ENCODE results near the gene ECHS1. TPM values are rescaled to one million over a fixed set of nuclear protein-coding genes. Genes with fewer than 3 reads are reported as not detected.
"Not testable (repeated sequence)": the region's sequence is repeated elsewhere in the genome, so short reads cannot be mapped to it uniquely, and the experiment has no call there.

The ECHS1 gene
- total RNA-seq, 6 experiments from 2014 or later, result 105 to 137 (median 114) TPM

DNA sequence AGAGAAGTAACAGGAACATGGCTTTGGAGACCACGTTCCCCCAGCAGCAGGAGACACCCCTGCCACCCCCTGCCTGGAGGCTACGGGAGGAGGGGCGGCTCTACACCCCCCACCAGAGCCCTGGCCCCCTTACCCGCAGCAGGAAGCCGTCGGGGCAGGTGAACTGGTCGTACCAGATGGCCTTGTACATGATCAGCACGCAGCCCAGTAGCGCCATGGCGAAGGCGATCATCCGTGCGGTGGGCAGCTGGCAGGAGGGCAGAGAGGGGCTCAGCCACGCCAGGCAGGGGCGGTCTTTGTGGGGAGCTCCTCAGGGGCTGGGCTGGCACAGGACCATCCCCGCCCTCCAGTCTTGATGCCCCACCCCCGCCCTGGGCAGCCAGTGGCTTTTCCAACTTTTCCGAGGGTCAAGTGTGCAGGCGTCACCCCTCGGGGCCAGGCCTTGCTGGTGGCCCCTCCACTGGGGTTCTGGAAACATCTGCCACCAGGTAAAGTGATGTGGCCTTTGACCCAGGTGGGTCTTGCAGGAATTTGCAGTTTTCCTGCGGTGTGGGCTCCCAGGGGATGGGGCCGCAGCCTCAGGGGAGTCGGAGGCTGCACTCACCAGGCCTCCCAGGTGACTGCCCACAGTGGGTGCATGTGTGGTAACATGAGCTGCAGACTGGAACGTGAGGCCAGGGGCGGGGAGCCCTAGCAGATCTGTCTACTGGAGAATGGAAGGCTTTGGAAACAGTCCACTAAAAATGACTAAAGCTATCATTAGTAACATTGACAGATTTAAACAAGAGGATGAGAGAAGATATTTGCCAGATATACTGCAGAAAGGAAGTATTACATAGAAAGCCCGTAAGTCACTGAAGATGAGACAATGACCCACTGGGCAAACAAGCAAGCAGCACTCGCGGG is 46.2 kb downstream of the ECHS1 start:
- H3K27me3 Mint-ChIP-seq (ENCODE audit: insufficient read depth), result peaks cover 27% of the 10 kb centered on the region
- peaks cover 16% of the 10 kb centered on the region; the same call in 1 of the 2 replicates for H3K4me1 Mint-ChIP-seq (ENCODE audit: low read depth)
- no peak overlapping the region for H3K27ac Mint-ChIP-seq
- no peaks in the 10 kb centered on the region for H3K9me3 Mint-ChIP-seq
- no peak for DNase-seq
- H3K4me3 Mint-ChIP-seq, result no peak overlapping the region
- TF ChIP-seq CTCF (IDR thresholded peaks at IDR 0.05), result no peak
- H3K36me3 Mint-ChIP-seq (ENCODE audit: low read depth), result no peaks in the 10 kb centered on the region

DNA sequence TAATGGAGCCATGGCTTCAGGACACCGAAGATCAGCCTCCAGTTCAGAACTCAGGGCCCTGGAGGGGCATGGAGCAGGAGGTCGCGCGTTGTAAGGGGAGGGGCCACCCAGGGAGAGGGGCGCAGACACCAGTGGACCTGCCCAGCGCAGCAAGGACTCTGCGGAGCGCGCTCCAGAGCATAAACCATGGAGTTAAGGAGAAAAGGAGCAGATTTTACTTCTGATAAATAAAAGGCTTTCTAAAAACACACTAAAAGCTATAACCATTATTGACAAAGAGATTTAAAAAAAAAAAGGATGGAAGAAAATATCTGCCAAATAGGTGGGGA is 47.0 kb downstream of the ECHS1 start:
- no peak overlapping the region for H3K27ac Mint-ChIP-seq
- H3K4me3 Mint-ChIP-seq, result no peak overlapping the region
- no peaks in the 10 kb centered on the region for H3K36me3 Mint-ChIP-seq (ENCODE audit: low read depth)
- TF ChIP-seq CTCF (IDR thresholded peaks at IDR 0.05), result no peak
- peaks cover 20% of the 10 kb centered on the region for H3K27me3 Mint-ChIP-seq (ENCODE audit: insufficient read depth)
- no peak for DNase-seq
- peaks cover 3% of the 10 kb centered on the region; the same call in 1 of the 2 replicates for H3K9me3 Mint-ChIP-seq
- peaks cover 16% of the 10 kb centered on the region; the same call in 1 of the 2 replicates for H3K4me1 Mint-ChIP-seq (ENCODE audit: low read depth)

DNA sequence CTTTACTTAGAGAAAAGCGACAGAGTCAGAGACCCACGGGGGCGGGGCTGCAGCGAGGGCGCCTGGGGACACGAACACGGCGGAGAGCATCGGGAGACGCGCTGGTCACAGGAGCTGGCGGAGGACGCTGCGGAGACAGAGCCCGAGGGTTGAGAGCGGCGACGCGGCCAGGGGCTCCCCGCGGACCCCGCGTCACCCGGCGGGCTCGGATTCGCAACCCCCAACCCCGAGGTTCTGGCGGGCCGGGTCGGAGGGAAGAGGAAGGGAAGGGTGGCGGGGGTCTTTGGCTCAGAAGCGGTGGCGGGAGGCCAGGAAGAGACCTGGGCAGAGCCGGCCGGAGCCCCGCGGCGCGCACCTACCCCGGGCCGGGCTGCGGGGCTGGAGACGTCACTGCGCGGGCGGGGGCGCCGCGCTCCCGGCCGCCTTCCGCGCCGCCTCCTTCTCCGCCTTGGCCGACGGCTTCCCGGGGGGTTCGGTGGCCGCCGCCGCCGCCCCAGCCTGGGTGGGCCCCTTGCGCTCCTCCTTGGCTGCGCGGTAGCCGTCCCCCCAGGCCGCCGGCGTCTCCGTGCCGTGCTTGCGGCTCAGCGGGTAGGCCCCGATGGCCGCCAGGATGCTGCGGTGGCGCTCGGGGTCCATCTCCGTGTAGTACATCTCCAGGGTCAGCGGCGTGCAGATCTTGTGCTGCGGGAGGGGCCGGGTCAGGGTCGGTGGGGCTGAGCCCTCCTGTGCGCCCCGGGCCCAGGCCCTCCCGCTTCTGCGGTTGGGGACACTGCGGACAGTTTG is 47.5 kb downstream of the ECHS1 start:
- DNase-seq, result no peak
- TF ChIP-seq CTCF (IDR thresholded peaks at IDR 0.05), result no peak
- Mint-ChIP-seq H3K4me3 (peak overlapping the region; percentile 41; the same call in 1 of the 2 replicates), H3K4me1 (ENCODE audit: low read depth) (peaks cover 16% of the 10 kb centered on the region; the same call in 1 of the 2 replicates), H3K27me3 (ENCODE audit: insufficient read depth) (peaks cover 16% of the 10 kb centered on the region), H3K27ac (no peak overlapping the region), H3K9me3 (peaks cover 8% of the 10 kb centered on the region; the same call in 1 of the 2 replicates), H3K36me3 (ENCODE audit: low read depth) (no peaks in the 10 kb centered on the region)

GRCh38 chr10:133324857-133325260 is 48.3 kb downstream of the ECHS1 start:
- Mint-ChIP-seq H3K36me3 (ENCODE audit: low read depth) (no peaks in the 10 kb centered on the region), H3K9me3 (peaks cover 13% of the 10 kb centered on the region), H3K4me3 (no peak overlapping the region), H3K27ac (no peak overlapping the region), H3K4me1 (ENCODE audit: low read depth) (peaks cover 14% of the 10 kb centered on the region; the same call in 1 of the 2 replicates), H3K27me3 (ENCODE audit: insufficient read depth) (peaks cover 16% of the 10 kb centered on the region)
- TF ChIP-seq CTCF (IDR thresholded peaks at IDR 0.05), result no peak
- DNase-seq, result no peak

- Mint-ChIP-seq H3K4me1 (ENCODE audit: low read depth) (peaks cover 10% of the 10 kb centered on the region), H3K36me3 (ENCODE audit: low read depth) (no peaks in the 10 kb centered on the region), H3K4me3 (no peak overlapping the region), H3K27ac (no peak overlapping the region), H3K9me3 (peaks cover 15% of the 10 kb centered on the region), H3K27me3 (ENCODE audit: insufficient read depth) (peaks cover 14% of the 10 kb centered on the region)
- no peak for TF ChIP-seq CTCF (IDR thresholded peaks at IDR 0.05)
- DNase-seq, result peak; percentile 26
These were observed 48.9 kb downstream of the ECHS1 start for GRCh38 chr10:133324198-133324792.

DNA sequence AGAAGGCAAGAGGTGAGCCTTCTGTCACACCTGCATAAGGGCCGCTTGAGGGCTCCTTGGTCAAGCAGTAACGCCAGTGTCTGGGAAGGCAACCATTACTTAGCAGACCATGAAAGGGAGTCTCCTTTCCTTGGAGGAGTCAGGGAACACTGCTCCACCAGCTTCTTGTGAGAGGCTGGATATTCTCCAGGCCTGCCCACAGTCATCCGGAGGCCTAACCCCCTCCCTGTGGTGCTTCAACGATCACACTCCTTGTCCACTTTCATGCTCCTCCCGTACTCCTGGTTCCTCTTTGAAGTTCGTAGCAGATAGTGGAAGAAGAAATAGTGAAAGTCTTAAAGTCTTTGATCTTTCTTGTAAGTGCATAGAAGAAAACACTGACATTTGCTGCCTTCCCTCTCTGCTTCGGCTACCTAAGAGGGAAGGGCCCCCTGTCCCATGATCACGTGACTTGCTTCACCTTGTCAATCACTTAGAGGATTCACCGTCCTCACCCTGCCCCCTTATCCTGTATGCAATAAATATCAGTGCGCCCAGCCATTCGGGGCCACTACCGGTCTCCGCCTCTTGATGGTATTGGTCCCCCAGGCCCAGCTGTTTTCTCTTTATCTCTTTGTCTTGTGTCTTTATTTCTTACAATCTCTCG is 51.0 kb downstream of the ECHS1 start:
- DNase-seq; H3K4me1 Mint-ChIP-seq (ENCODE audit: low read depth); H3K27ac Mint-ChIP-seq; H3K4me3 Mint-ChIP-seq; H3K36me3 Mint-ChIP-seq (ENCODE audit: low read depth): not testable (repeated sequence)
- peaks cover 19% of the 10 kb centered on the region for H3K27me3 Mint-ChIP-seq (ENCODE audit: insufficient read depth)
- H3K9me3 Mint-ChIP-seq, result peaks cover 18% of the 10 kb centered on the region

DNA sequence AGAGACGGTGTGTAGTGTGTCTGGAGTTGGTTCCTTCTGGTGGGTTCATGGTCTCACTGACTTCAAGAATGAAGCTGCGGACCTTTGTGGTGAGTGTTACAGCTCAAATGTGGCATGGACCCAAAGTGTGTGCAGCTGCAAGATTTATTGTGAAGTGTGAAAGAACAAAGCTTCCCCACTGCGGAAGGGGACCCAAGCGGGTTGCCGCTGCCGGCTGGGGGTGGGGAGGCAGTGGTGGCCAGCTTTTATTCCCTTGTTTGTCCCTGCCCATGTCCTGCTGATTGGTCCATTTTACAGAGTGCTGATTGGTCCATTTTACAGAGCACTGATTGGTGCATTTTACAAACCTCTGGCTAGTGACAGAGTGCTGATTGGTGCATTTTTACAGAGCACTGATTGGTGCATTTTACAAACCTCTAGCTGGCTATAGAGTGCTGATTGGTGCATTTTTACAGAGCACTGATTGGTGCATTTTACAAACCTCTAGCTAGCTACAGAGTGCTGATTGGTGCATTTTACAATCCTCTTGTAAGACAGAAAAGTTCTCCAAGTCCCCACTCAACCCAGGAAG is 52.2 kb downstream of the ECHS1 start:
- DNase-seq; H3K27ac Mint-ChIP-seq; H3K36me3 Mint-ChIP-seq (ENCODE audit: low read depth); H3K4me3 Mint-ChIP-seq; H3K4me1 Mint-ChIP-seq (ENCODE audit: low read depth): not testable (repeated sequence)
- peaks cover 14% of the 10 kb centered on the region for H3K27me3 Mint-ChIP-seq (ENCODE audit: insufficient read depth)
- peaks cover 18% of the 10 kb centered on the region for H3K9me3 Mint-ChIP-seq
